ENCODE data around the gene SAA1. TPM values are rescaled to one million over a fixed set of nuclear protein-coding genes. Genes with fewer than 3 reads are reported as not detected.

SAA1 gene
- not detected in 2 replicates for total RNA-seq

DNA sequence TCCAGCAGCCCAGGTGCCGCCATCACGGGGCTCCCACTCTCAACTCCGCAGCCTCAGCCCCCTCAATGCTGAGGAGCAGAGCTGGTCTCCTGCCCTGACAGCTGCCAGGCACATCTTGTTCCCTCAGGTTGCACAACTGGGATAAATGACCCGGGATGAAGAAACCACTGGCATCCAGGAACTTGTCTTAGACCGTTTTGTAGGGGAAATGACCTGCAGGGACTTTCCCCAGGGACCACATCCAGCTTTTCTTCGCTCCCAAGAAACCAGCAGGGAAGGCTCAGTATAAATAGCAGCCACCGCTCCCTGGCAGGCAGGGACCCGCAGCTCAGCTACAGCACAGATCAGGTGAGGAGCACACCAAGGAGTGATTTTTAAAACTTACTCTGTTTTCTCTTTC is at the start of gene SAA1:
Gene SAA1, plus strand, starts transcription at position 316 of the 400 bp plus-strand sequence. CDS start 624 bp downstream, outside the sequence.

GRCh38 chr11:18236664-18237356 is 29.3 kb upstream of the SAA1 start, which contains the start of gene SAA4:
TSS of gene SAA4 (minus strand) at chr11:18236802. CDS start at chr11:18235926, 876 bp downstream.

DNA sequence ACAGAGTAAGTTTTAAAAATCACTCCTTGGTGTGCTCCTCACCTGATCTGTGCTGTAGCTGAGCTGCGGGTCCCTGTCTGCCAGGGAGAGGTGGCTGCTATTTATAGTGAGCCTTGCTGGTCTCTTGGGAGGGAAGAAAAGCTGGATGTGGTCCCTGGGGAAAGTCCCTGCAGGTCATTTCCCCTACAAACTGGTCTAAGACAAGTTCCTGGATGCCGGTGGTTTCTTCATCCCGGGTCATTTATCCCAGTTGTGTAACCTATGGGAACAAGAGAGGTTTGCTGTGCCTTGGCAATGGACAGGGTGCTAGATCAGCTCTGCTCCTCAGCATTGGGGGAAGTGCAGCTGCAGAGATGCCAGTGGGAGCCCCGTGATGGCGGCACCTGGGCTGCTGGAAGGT is 17.5 kb upstream of the SAA1 start, which contains the start of gene SAA2:
Gene SAA2, minus strand, starts transcription at position 108 of the 400 bp plus-strand sequence. CDS start 657 bp downstream, outside the sequence.

Other genes with a start within 250 kb of the SAA1 start
- gene TPH1, start 220.0 kb upstream of the SAA1 start, total RNA-seq, result under 0.01 TPM in 2 replicates
- 10.8 and 21.8 TPM in 2 replicates for gene SAAL1, start 160.2 kb upstream of the SAA1 start, total RNA-seq
- not detected in 2 replicates for gene MRGPRX3, start 133.7 kb upstream of the SAA1 start, total RNA-seq
- gene MRGPRX4, start 93.4 kb upstream of the SAA1 start, total RNA-seq, result not detected in 2 replicates
- gene SAA4, start 29.5 kb upstream of the SAA1 start, total RNA-seq, result not detected in 2 replicates
- gene SAA2, start 17.6 kb upstream of the SAA1 start, total RNA-seq, result not detected in 2 replicates
- gene HPS5, start 55.9 kb downstream of the SAA1 start, total RNA-seq, result 39.0 and 39.7 TPM in 2 replicates
- gene GTF2H1, start 56.3 kb downstream of the SAA1 start, total RNA-seq, result 91.8 and 95.4 TPM in 2 replicates
- gene LDHA, start 128.3 kb downstream of the SAA1 start, total RNA-seq, result 484 and 1,145 TPM in 2 replicates
- gene LDHC, start 146.1 kb downstream of the SAA1 start, total RNA-seq, result 0.50 TPM in 1 of 2 replicates, not detected in the other
- gene LDHAL6A, start 189.6 kb downstream of the SAA1 start, total RNA-seq, result not detected in 2 replicates